ENCODE data around the gene PMS2. TPM values are rescaled to one million over a fixed set of nuclear protein-coding genes. Genes with fewer than 3 reads are reported as not detected.

The PMS2 gene
- total and polyA plus RNA-seq, 9 of the 15 experiments (the other 6 are each of a cell fraction or from before 2014, with no cell fraction given) = 4.9 to 27.6 (median 16.5) TPM

DNA sequence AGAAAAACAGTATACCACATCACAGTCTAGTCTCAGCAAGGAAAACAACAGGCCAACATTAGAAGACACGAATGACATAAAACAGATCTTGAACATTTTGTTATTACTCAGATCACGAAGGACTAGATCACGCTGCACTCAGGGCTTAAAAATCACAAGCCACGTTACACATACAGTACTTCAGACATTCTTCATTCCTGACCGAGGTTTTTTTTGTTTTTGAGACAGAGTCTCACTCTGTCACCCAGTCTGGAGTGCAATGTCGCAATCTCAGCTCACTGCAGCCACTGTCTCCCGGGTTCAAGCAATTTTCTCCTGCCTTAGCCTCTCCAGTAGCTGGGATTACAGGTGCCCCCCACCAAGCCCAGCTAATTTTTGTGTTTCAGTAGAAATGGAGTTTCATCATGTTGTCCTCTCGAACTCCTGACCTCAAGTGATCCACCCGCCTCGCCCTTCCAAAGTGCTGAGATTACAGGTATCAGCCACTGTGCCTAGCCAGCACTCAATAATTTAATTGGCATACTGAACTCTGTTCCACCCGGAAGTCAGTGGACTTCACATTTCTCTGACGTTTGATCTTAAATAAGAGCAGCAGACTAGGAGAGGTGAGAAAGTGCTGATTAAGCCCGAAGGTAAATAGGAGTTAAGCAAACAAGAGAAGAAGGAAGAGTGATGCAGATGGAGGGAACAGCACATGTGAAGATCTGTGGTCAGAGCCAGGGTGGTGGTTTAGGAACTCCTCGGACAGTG lies 3.7 kb upstream of the PMS2 start:
- Histone ChIP-seq H3K9me3 (replicated peaks; ENCODE audit: control insufficient read depth, insufficient read depth, low read depth, low read length) (no peaks in the 10 kb centered on the region), H3K36me3 (ENCODE audit: control insufficient read depth, insufficient read depth, low read length) (peaks cover 60% of the 10 kb centered on the region), H4K20me1 (replicated peaks; ENCODE audit: control insufficient read depth, insufficient read depth, low read length) (no peaks in the 10 kb centered on the region), H2AFZ (ENCODE audit: low read depth, low read length) (no peak overlapping the region), H3K9me1 (ENCODE audit: control insufficient read depth, insufficient read depth, low read length) (no peaks in the 10 kb centered on the region), H3K27ac (ENCODE audit: extremely low read depth, low read depth, low read length) (no peak overlapping the region), H3K4me1 (replicated peaks in 1 of 2; ENCODE audit: control insufficient read depth in 2 of 2, insufficient read depth in 2 of 2, low read length in 2 of 2) (peaks cover 13 to 23% of the 10 kb centered on the region in 2 experiments; a peak in 4 of 5 replicates), H3K4me2 (ENCODE audit: insufficient read depth, low read length) (no peak overlapping the region), H3K4me3 (no peak overlapping the region), H3K9ac (ENCODE audit: insufficient read depth in 1 of 2, low read depth in 2 of 2, low read length in 2 of 2) (peak overlapping the region in 1 of 2 experiments; percentile 28; a peak in 1 of 4 replicates), H3K79me2 (ENCODE audit: control insufficient read depth, insufficient read depth, low read length) (peaks cover 52% of the 10 kb centered on the region), H3K27me3 (ENCODE audit: control insufficient read depth in 2 of 2, insufficient read depth in 2 of 2, low read length in 2 of 2) (no peaks in the 10 kb centered on the region)
- ATAC-seq (no peak), DNase-seq (ENCODE audit: extremely low read depth in 1 of 4, low spot score in 3 of 4) (no peak), FAIRE-seq (no peak)
- WGBS (ENCODE audit: insufficient coverage, low coverage, missing lambda C conversion rate) = 75% methylated on average over 13 of the region's 14 CpGs
- in situ Hi-C loops (cut with MboI) (no loop called here), intact Hi-C loops (cut with micrococcal nuclease) (no loop called here)
- BruUV-seq (replicated peaks) = no TSS peak
- ChIA-PET CTCF (ENCODE audit: low intra/inter-chr PET ratio) (no interaction called here), POLR2A (interaction anchor here (0.7 to 1.7 kb wide), 4 partner anchors 8 to 44 kb away, joined by 3 to 6 read pairs (median 4); no protein-coding TSS in a partner anchor)
- TF ChIP-seq GATAD2A (IDR thresholded peaks at IDR 0.05) = no peak
- TF ChIP-seq SREBF2 (CRISPR knock-in tag; IDR thresholded peaks at IDR 0.05) = no peak
- TF ChIP-seq THRAP3 (IDR thresholded peaks at IDR 0.05; ENCODE audit: borderline replicate concordance) = no peak
- no peak for TF ChIP-seq RBM17 (IDR thresholded peaks at IDR 0.05; ENCODE audit: borderline replicate concordance, low read depth, low read length)
- TF ChIP-seq ZNF263 (CRISPR knock-in tag; IDR thresholded peaks at IDR 0.05; ENCODE audit: borderline replicate concordance) = no peak
- TF ChIP-seq SP2 (IDR thresholded peaks at IDR 0.05; ENCODE audit: extremely low read depth, low read depth, low read length, poor library complexity, severe bottlenecking) = no peak
- no peak for TF ChIP-seq ZNF174 (CRISPR knock-in tag; IDR thresholded peaks at IDR 0.05)
- TF ChIP-seq CEBPG (CRISPR knock-in tag; IDR thresholded peaks at IDR 0.05) = peak; percentile 44; the same call in 1 of the 2 replicates
- TF ChIP-seq CEBPG (tag; conservative IDR thresholded peaks at IDR 0.05 in 1 of 2, IDR thresholded peaks at IDR 0.05 in 1 of 2) = peak; percentile 61 to 65
- TF ChIP-seq AFF1 (IDR thresholded peaks at IDR 0.05; ENCODE audit: low read depth in 1 of 2, partially characterized antibody in 2 of 2) = no peak
- TF ChIP-seq PCBP2 (IDR thresholded peaks at IDR 0.05; ENCODE audit: low read depth, low read length, poor library complexity, severe bottlenecking) = no peak
- no peak for TF ChIP-seq BRD9 (IDR thresholded peaks at IDR 0.05; ENCODE audit: low read depth, partially characterized antibody)
- no peak for TF ChIP-seq HNRNPK (IDR thresholded peaks at IDR 0.05; ENCODE audit: low read depth, low read length, poor library complexity, severe bottlenecking)
- no peak for TF ChIP-seq FOS (IDR thresholded peaks at IDR 0.05; ENCODE audit: extremely low read depth, insufficient read length)
- TF ChIP-seq HDAC8 (tag; IDR thresholded peaks at IDR 0.05) = no peak
- TF ChIP-seq MLLT1 (IDR thresholded peaks at IDR 0.05) = no peak
- no peak for TF ChIP-seq MAFG (tag; conservative IDR thresholded peaks at IDR 0.05)
